SK-N-SH treated with all-trans-retinoic acid at 6 μM for 48 hours (cell line): ENCODE data around the gene GFI1.

Source experiments
- ARNTL ChIP-seq: fragments of 450-650 bp; formaldehyde crosslinking; IDR thresholded peaks from 2 replicates; pipeline ENCODE4 v1.5.0; 2020; ENCODE audit warnings: low read depth, mild to moderate bottlenecking, moderate library complexity, borderline replicate concordance
- BACH2 ChIP-seq: fragments of 250-450 bp; sonication (Bioruptor Pico); IDR thresholded peaks from 2 replicates; pipeline ENCODE4 v1.9.0; 2021; ENCODE audit warnings: mild to moderate bottlenecking, borderline replicate concordance
- ESRRG ChIP-seq: fragments of 250-450 bp; sonication (Bioruptor Pico); IDR thresholded peaks from 2 replicates; pipeline ENCODE4 v1.6.1; 2021; ENCODE audit warnings: mild to moderate bottlenecking
- GLIS3 ChIP-seq: fragments of 250-450 bp; sonication (Bioruptor Pico); IDR thresholded peaks from 2 replicates; pipeline ENCODE4 v1.5.0; 2020; ENCODE audit warnings: mild to moderate bottlenecking, moderate library complexity
- ISL1 ChIP-seq: fragments of 250-450 bp; sonication (Bioruptor Pico); IDR thresholded peaks from 2 replicates; pipeline ENCODE4 v2.1.2; 2022; ENCODE audit warnings: mild to moderate bottlenecking, moderate library complexity
- SNAI2 ChIP-seq: fragments of 250-450 bp; sonication (Bioruptor Pico); IDR thresholded peaks from 2 replicates; pipeline ENCODE4 v1.5.0; 2020; ENCODE audit warnings: mild to moderate bottlenecking, moderate library complexity
- ZFP3 ChIP-seq: fragments of 250-450 bp; sonication (Bioruptor Pico); IDR thresholded peaks from 2 replicates; pipeline ENCODE4 v1.5.0; 2020; ENCODE audit warnings: mild to moderate bottlenecking, moderate library complexity
- ZFP30 ChIP-seq: fragments of 450-650 bp; formaldehyde crosslinking; IDR thresholded peaks from 2 replicates; pipeline ENCODE4 v1.5.0; 2022; ENCODE audit warnings: mild to moderate bottlenecking, moderate library complexity
- ZNF565 ChIP-seq: fragments of 450-650 bp; formaldehyde crosslinking; conservative IDR thresholded peaks from 2 replicates; pipeline ENCODE4 v1.5.0; 2020; ENCODE audit warnings: low read depth, mild to moderate bottlenecking, moderate library complexity
- ZNF8 ChIP-seq: fragments of 450-650 bp; formaldehyde crosslinking; IDR thresholded peaks from 2 replicates; pipeline ENCODE4 v1.5.0; 2020; ENCODE audit warnings: mild to moderate bottlenecking, moderate library complexity
- TF ChIP-seq, protein P1 (sequence below): fragments of 250-450 bp; sonication (Bioruptor Pico); IDR thresholded peaks from 2 replicates; pipeline ENCODE4 v1.8.0; 2020; ENCODE audit warnings: mild to moderate bottlenecking, moderate library complexity, borderline replicate concordance

DNA sequence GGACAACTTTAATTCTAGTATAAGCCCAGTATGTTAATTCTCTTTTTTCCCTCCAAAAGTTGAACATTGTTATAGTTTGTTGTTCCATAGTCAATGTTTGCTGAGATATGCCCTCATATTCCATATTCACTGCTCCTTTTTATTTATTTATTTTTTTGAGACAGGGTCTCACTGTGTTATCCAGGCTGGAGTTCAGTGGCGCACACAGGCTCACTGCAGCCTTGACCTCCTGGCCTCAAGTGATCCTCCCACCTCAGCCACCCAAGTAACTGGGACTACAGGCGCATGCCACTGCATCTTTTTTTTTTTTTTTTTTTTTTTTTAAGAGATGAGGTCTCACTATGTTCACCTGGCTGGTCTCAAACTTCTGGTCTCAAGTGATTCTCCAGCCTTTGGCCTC is 38.7 kb downstream of the GFI1 start:
- no peak for TF ChIP-seq ARNTL (CRISPR knock-in tag)
- no peak for TF ChIP-seq ESRRG (CRISPR knock-in tag)
- no peak for TF ChIP-seq ISL1 (CRISPR knock-in tag)
- no peak for TF ChIP-seq ZNF8
- no peak for TF ChIP-seq ZNF565 (CRISPR knock-in tag)
- no peak for TF ChIP-seq GLIS3 (CRISPR knock-in tag)
- no peak for TF ChIP-seq SNAI2 (CRISPR knock-in tag)
- TF ChIP-seq ZFP30 (CRISPR knock-in tag): no peak
- no peak for TF ChIP-seq ZFP3 (CRISPR knock-in tag)
- no peak for TF ChIP-seq BACH2 (CRISPR knock-in tag)
- TF ChIP-seq, protein P1, sequence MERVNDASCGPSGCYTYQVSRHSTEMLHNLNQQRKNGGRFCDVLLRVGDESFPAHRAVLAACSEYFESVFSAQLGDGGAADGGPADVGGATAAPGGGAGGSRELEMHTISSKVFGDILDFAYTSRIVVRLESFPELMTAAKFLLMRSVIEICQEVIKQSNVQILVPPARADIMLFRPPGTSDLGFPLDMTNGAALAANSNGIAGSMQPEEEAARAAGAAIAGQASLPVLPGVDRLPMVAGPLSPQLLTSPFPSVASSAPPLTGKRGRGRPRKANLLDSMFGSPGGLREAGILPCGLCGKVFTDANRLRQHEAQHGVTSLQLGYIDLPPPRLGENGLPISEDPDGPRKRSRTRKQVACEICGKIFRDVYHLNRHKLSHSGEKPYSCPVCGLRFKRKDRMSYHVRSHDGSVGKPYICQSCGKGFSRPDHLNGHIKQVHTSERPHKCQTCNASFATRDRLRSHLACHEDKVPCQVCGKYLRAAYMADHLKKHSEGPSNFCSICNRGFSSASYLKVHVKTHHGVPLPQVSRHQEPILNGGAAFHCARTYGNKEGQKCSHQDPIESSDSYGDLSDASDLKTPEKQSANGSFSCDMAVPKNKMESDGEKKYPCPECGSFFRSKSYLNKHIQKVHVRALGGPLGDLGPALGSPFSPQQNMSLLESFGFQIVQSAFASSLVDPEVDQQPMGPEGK (CRISPR knock-in tag): no peak
